Peyer's patch (tissue), 4 donors: ENCODE data around the gene SBF2.

Source experiments
- POLR2A ChIP-seq, 2 donors: fragments of 450-650 bp; IDR thresholded peaks; one replicate each; pipeline ENCODE4 v1.5.1; 2017; ENCODE audit warnings: antibody characterized with exemption in 2 of 2, mild to moderate bottlenecking in 2 of 2, moderate library complexity in 2 of 2
- TF ChIP-seq, protein P1 (sequence below), 6 experiments: fragments of 450-650 bp in 4 of 6; fragments of 200-600 bp in 2 of 6; sonication (generic) in 1 of 6; IDR thresholded peaks; one replicate each; pipeline ENCODE4 v1.5.1; 2017 to 2019; ENCODE audit warnings: antibody characterized with exemption in 6 of 6, mild to moderate bottlenecking in 3 of 6, moderate library complexity in 1 of 6

DNA sequence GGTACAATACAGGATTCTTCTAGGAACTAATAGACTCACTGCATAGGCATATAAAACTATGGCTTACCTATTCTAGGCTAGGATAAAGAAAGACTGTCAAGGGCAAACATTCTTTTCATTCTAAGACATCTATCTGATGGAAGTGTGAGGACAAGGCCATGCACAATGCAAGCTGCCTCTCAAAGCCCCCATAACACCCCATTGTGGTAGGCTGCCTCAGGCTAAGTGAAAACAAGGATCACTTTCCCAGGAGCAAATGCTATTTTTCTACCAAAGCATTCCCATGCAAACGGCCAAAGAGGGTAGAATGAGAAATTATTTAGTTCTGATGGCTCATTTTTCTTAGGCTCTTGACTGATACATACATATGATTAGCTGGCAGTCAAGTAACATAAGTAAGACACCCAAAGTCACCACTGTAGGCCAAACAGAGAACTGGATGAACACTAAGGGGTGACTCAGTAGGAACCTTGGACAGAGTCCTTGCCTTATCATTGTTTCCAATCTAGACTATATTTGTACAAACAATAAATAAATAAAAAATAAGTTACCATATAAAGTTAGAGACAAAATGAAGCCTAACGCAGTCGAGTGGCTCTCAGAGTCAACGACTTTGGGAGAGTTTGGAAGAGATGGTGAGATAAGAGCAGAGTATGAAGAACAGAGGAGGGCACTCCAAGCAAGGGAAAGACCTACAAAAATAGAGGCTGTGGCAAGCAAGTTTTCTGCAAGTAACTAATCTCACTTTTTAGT is 303.6 kb downstream of the SBF2 start:
- TF ChIP-seq, protein P1, sequence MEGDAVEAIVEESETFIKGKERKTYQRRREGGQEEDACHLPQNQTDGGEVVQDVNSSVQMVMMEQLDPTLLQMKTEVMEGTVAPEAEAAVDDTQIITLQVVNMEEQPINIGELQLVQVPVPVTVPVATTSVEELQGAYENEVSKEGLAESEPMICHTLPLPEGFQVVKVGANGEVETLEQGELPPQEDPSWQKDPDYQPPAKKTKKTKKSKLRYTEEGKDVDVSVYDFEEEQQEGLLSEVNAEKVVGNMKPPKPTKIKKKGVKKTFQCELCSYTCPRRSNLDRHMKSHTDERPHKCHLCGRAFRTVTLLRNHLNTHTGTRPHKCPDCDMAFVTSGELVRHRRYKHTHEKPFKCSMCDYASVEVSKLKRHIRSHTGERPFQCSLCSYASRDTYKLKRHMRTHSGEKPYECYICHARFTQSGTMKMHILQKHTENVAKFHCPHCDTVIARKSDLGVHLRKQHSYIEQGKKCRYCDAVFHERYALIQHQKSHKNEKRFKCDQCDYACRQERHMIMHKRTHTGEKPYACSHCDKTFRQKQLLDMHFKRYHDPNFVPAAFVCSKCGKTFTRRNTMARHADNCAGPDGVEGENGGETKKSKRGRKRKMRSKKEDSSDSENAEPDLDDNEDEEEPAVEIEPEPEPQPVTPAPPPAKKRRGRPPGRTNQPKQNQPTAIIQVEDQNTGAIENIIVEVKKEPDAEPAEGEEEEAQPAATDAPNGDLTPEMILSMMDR (IDR thresholded peaks at IDR 0.05), result no peak
- TF ChIP-seq POLR2A (IDR thresholded peaks at IDR 0.05), result no peak
